Fibroblast of skin of scalp (primary cell): ENCODE results near the gene PIF1. TPM values are rescaled to one million over a fixed set of nuclear protein-coding genes. Genes with fewer than 3 reads are reported as not detected.

Experiments
- DNase-seq: peaks from one replicate; pipeline ENCODE4 v3.0.0-alpha.2; 2013
- polyA plus RNA-seq, 2 experiments: library from polyadenylated mRNA; unstranded; fragments of 120-200 nt; gene quantifications; one replicate each; pipeline ENCODE4 v1.2.1, GENCODE V29; 2013; ENCODE audit not compliant: insufficient read length in 2 of 2

The PIF1 gene, protein sequence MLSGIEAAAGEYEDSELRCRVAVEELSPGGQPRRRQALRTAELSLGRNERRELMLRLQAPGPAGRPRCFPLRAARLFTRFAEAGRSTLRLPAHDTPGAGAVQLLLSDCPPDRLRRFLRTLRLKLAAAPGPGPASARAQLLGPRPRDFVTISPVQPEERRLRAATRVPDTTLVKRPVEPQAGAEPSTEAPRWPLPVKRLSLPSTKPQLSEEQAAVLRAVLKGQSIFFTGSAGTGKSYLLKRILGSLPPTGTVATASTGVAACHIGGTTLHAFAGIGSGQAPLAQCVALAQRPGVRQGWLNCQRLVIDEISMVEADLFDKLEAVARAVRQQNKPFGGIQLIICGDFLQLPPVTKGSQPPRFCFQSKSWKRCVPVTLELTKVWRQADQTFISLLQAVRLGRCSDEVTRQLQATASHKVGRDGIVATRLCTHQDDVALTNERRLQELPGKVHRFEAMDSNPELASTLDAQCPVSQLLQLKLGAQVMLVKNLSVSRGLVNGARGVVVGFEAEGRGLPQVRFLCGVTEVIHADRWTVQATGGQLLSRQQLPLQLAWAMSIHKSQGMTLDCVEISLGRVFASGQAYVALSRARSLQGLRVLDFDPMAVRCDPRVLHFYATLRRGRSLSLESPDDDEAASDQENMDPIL
- polyA plus RNA-seq (2013, experiment 1 of 2; ENCODE audit: insufficient read length): 9.7 TPM
- polyA plus RNA-seq (2013, experiment 2 of 2; ENCODE audit: insufficient read length): 7.5 TPM

DNA sequence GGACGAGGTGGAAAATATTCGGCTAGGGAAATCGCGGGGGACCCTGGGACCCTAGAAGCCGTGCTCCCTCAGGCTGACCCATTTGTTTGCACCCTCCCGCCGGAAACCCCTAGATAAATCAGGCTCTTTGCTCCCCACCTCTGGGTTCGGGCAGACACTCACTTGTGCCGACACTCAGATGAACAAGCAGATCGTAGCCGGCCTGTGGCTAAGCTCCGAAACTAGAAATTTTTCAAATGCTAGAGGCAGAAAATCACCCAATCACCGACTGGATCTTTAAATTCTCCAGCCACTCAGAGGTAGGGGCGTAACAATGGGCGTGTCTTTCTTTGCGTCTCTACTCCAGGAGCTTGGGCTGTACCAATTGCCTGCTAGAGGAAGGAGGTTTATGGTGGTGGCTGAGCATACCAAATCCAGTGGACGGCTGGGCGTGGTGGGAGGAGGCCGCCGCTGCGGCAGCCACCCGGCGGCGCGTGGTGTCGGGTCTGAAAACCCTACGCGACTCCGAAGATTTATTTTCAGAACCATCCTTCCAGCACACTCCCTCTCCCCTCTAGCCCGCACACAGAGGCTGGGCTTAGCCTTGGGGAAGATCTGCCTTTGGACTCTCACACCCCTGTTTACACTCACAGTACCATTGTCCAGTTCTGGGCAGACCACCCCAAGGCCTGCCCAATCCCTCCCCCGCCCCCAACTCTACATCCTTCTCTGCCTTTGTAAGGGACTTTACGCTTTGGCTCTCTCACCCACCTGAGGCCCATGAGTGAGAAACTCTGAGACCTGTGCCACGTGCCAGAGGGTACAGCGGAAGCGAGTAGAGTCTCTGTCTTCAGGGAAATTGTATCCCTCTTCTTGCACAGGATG is at the start of gene PIF1:
TSS of gene PIF1 (minus strand) at position 217 of the 864 bp plus-strand sequence. CDS start 1,312 bp downstream, outside the sequence.
- peak; percentile 99 for DNase-seq

DNA sequence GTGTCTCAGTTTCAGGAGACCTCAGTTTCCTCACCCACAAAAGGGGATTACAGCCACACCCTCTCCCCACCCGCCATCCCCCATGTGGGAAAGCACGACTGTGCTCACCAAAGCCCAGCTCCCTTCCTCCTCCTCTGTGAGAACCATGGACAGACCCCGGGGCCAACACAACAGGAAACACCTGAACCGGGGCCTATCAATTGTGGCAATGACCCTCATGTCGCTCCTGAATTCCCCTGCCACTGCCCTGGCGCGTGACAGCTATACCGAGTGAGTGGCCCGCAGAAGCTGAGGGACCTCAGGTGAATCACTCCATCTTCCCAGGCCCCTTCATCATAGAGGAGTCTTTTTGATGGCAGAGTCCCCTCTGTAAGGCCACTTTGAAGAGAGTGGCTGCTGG is 44.9 kb upstream of the PIF1 start:
- DNase-seq: no peak

DNA sequence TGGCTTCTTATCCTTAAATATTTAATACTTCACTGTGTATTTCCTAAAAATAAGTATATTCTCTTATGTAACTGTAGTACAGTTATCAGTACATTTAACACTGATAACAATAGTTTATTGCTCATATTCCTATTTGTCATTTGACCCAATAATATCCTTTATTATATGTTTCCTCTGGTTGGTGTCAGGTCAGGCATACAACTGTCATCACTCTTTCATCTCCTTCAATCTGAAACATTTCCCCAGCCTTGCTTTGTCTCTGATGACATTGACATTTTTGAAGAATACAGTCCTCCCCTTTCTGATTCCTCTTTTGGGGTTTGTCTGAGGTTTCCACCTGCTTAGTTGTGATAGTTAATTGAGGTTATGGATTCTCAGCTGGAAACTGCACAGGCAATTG is 44.1 kb upstream of the PIF1 start:
- DNase-seq: no peak

DNA sequence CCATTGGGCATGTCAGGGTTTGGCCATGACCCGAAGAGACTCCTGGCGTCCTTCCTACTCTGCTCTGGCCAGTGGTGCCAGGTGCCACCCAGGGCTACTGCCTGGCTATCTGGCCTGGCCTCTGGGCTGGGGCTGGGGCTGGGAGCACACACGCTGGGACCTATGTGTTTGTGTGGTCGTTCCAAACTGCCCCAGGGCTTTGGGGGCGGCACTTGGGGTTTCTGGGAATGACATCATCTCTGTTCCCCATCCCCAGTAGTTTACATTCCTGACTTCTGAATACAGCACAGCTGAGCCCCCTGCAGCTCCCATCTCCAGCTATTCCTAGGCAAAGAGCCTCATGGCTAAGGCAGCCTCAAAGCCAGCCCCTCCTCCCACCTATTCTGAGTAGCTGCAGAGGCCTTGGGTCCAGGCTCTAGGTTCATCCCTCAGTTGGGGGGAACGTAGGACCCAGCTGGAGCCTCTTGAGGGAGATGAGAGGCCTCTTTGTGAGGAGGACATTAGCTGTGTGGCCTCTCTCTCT is 40.6 kb upstream of the PIF1 start:
- DNase-seq: peak; percentile 97

DNA sequence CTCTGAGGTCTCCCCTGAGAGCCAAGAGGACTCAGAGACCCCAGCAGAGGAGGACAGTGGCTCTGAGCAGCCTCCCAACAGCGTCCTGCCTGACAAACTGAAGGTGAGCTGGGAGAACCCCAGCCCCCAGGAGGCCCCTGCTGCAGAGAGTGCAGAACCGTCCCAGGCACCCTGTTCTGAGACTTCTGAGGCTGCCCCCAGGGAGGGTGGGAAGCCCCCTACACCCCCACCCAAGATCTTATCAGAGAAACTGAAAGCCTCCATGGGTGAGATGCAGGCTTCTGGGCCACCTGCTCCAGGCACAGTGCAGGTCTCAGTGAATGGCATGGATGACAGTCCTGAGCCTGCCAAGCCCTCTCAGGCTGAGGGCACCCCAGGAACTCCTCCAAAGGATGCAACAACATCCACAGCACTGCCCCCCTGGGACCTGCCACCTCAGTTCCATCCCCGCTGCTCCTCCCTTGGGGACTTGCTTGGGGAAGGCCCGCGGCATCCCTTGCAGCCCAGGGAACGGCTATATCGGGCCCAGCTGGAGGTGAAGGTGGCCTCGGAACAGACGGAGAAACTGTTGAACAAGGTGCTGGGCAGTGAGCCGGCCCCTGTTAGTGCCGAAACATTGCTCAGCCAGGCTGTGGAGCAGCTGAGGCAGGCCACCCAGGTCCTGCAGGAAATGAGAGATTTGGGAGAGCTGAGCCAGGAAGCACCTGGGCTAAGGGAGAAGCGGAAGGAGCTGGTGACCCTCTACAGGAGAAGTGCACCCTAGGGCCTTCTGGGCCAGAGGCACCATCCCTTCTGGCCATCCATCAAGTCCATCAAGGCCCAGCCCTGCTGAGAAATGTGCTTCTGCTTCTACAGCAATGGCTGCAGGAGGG is 39.9 kb upstream of the PIF1 start:
- no peak for DNase-seq

DNA sequence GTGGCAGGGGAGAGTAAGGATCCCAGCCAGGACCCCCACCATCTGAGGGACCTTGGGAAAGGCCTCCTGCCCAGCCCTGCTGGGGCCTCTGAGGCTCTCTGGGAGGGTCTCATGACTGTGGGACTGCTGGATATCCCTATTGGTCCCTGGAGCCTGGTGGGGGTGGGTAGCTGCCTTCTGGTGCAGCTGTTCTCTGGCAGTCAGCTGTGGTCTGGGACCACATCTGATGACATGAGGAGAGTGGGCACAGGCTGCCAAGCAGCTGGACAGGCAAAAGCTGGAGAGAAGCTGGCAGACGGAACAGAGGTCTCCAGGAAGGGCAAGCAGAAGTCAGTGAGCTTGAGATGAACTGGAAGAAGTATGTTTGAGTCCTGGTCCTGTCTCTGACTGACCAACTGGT is 38.6 kb upstream of the PIF1 start:
- no peak for DNase-seq

DNA sequence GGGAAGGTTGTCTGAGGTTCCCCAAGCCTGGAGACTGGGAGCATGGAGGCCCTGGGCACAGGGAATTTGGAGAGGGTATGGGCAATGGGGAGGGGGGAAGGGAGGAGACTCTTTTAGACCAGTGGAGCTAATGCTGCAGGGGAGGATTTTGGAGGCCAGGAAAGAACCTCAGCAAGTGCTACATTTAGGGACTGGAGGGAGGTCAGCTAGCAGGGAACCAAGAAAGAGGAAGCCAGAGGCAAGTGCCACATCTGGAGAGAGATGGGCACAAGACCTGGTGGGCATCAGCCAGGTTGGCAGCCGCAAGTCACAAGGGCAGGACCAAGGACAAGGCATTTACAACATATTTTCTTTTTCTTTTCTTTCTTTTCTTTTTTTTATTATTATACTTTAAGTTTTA is 37.0 kb upstream of the PIF1 start:
- DNase-seq: no peak

DNA sequence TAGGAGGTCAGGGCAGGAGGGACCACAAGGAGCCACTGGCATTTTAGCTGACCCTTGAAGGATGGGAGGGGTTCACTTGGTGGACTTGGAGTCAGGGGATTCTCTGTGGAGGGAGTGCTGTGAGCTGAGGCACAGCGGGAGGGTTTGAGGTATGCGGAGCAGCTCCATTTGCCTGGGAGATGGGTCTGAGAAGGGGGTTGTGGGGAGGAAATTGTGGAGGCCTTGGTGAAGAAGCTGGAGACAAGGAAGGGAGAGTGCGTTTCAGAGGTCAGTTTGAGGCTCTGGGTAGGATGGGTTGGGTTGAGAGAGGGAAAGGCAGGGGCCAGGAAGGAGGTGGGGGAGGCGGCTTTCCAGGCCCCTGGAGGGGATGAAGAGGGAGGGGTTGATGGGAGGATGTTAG is 36.5 kb upstream of the PIF1 start:
- DNase-seq: no peak

DNA sequence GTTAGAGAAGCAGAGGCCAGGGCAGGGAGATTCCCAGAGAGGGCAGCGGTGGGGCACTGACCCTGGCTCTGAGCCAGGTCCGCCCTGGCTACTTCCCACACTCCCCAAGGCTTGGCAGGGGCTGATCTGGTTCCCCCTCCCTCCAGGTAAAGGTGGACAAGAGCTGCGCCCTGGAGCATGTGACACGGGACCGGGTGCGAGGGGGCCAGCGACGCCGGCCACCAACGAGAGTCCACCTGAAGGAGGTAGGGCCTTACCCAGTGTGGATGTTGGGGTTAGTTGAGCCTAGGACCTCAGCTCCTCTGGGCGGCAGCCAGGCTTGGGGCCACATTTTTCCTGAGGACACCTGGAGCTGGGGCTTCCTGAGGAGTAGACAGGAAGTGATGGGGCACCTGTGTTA is 35.9 kb upstream of the PIF1 start:
- DNase-seq: no peak

DNA sequence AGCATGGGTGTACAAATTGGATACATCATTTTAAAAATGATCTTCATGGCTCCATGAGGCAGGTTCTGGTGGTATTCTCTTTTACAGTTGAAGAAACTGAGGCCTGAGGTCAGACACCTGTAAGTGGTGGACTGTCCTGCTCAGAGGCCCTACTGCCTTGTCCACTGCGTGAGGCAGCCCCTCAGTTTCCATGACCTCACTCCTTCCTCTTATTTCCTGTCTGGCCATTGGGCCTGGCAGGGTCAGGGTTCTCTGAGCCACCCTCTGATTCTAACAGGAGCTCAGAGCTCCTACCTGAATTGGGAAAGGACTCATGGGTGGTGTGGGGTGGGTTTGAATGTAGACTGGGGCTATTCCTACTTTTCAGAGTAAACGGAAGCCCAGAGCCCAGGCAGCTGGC is 33.8 kb upstream of the PIF1 start:
- no peak for DNase-seq

DNA sequence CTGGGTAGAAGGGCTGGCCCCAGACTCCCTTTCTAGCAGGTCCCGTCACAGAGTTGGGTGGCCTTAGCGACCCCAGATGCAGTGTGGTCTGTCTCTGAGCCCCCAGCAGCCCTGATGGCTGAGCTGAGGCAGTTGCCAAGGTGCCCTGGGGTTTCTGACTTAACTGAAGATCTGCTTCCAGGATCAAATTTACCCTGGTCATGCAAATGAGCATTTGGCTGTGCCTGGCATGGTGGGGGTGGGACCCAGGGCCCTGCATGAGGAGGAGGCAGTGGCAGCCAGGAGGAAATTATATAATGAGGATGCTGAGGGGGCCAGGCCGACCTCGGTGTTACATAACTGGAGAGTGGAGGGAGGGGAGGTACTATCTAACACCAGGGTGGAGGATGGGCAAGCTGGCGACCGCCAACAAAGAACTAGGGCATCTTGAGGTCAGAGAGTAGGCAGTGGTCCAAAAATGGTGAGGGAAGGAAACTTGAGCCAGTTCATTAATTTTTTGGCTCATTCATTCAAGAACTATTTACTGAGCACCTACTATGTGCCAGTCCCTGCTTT is 32.7 kb upstream of the PIF1 start:
- DNase-seq: no peak

DNA sequence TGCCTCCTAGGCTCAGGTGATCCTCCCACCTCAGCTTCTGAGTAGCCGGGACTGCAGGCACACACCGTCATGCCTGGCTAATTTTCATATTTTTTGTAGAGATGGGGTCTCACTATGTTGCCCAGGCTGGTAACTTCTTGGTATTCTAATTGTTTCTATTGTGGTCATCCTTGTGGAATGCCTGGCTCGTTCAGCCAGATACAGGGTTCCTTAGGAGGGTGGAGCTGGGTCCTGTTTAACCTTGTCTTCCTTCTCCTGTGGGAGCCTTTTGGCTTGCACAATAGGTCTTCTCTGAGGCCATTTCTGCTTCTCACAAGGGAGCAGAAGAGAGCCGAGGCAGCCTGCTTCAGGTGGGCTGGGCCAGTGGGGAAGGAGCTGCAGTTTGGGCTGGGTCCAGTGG is 32.0 kb upstream of the PIF1 start:
- DNase-seq: peak; percentile 63

DNA sequence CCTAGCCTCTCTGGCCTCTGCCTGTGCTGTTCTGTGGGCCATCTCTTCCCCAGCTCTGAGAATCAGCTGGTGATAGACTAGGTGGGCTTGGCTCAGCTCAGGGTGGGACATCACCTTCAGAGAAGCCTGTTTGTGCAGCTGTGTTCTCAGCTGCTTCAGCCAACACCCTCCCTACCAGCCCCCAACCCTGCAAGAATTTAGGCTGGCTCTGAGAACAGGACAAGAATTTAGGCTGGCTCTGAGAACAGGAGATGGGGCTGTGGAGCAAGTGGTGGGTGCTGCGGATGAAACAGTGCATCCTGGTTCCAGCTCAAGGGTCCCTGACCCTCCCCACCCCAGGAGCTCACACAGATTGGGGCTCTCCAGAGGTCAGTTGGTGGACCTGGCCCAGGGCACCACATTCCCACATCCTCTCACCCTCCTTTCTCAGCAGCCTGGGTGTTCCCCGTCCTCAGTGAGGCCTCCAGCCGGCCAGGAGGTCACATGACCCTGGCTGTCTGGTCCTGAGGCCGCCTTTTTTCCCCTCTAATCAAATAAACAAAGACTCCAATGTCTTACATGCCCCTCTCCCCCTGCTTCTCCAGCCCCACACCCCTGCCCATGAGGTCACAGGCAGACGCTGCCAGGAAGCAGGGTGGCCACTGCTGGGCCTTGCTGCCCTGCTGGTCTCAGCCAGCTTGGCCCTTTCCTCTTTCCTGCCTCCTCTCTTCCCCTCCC is 31.1 kb upstream of the PIF1 start:
- peak; percentile 46 for DNase-seq

DNA sequence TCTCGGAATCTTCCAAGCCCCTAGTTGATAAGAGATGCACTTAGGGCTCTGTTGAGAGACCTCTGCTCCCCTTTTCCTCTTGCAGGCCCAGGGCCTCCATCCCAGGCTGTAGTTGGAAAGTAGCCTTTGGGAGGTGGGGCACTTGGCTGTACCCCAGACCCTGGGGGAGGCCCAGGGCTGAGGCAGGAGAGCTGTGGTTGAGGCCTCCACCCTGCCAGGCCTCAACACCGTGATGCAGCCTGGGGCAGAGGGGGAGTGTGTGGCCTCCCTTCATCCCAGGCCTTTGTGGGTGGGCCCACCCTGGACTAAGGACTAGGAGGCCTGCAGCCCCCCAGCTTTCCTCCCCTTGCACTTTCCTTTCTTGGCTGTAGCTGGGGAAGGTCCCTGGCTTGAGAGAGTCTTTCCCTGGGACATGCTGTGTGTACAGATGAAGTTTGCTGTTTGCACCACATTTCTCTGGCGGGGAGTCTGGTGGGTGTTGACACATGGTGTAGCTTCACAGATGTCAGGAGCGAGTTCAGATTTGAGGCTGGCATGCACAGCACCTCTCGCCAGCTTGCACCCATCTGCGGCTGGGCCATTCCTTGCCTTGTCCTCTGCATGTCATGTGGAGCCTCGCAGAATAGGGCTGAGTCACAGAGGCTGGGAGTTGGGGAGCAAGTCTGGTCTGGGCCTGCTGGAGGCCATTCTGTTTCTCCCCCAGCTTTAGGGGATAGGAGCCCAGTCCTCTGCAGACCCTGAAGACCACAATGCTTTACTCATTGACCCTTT is 29.9 kb upstream of the PIF1 start:
- DNase-seq: peak; percentile 41

DNA sequence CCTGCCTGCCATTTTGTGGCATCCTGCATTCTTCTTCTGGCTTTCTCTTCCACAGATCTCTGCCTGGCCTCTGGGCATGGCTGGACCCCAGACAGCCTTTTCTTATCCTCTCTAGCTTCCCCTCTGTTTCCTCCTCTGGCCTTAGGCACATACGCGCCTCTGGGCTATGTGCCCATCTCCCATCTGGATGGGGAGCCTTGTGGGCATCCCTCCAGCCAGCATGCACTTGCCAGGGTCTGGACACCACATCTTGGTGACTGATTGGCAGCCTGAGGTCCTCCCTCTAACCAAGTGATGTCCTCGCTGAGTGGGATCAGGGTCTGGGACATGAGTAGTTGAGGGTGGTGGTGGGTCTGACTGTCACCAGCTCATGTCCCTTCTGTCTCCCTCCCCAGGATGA is 29.1 kb upstream of the PIF1 start:
- no peak for DNase-seq

DNA sequence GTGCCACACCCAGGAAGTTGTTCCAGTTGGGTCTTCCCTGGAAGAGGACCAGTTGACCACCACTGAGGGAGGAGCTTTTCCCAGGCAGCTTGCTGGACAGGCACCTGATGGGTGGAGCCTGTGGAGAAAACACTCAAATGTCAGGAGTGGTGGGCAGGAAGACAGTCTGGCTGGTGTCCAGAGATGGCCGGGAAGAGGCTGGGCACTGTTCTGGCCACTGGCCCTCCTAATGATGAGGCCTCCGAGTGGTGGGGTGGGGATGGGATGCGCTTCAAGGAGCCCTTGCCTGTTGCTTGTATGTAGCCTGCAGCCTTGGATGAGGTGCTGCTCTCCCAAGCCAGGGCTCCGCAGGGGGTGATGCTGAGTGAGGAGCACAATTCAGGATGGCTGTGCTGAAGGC is 28.6 kb upstream of the PIF1 start:
- no peak for DNase-seq

DNA sequence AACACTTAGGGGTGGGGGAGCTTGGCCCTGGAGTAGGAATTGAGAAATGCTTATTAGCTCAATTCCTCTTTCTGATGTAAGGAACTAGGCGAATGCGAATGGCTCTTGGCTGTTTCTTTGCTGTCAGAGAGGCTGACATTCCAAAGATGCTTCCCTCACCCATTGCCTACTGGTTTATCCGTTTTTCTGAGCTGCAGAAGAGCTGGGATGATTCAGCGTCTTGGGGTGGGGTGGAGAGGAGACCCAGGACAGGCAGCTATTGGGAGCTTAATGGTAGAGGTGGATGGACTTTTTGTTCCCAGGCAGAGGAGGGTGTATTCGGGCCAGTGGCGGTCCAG is 26.0 kb upstream of the PIF1 start:
- peak; percentile 94 for DNase-seq

DNA sequence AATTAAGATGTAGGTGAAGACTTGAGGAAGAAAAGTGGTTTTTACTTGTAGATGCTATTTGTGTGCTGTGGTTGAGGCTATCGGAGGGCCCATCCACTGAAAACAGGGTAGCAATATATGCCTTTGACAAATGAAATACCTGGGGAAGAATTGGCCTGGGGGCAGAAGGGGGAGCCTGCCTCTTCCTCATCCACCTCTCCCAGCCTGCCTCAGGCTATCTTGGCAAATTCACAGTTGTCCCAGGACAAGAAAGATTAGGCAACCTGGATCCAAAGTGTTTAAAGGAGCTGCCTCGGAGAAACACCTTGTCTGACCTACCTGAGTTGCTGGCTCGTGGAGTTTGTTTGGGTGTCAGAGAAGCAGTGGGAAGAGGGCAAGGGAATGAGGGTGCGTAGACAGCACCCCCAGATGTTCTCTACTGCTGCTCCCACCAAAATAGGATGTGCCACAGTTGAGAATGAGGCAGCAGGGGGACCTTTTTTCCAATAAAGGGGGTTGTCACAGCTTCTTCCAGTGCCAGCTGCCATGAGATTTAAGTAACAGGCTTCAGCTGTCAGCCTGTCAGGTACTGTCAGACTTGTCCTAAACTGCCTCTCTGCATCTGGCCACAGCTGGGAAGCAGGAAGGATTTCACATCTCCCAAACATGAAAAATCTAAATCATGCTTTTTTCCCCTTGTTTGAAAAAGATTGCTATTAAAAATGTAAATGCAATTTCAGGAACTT is 25.5 kb upstream of the PIF1 start:
- no peak for DNase-seq
